Stimulated activated CD4-positive, alpha-beta T cell treated with anti-CD3 and anti-CD28 coated beads, Interleukin-1b, Interleukin-23, amount 100 ng/mL, for 4 hours (primary cell): ENCODE measurements around the gene CMTM7.

Experiments used
- DNase-seq, 2 donors: peaks; one replicate each; pipeline ENCODE4 v3.0.0-alpha.2; 2020; ENCODE audit warnings: low read depth in 2 of 2

CMTM7 gene

DNA sequence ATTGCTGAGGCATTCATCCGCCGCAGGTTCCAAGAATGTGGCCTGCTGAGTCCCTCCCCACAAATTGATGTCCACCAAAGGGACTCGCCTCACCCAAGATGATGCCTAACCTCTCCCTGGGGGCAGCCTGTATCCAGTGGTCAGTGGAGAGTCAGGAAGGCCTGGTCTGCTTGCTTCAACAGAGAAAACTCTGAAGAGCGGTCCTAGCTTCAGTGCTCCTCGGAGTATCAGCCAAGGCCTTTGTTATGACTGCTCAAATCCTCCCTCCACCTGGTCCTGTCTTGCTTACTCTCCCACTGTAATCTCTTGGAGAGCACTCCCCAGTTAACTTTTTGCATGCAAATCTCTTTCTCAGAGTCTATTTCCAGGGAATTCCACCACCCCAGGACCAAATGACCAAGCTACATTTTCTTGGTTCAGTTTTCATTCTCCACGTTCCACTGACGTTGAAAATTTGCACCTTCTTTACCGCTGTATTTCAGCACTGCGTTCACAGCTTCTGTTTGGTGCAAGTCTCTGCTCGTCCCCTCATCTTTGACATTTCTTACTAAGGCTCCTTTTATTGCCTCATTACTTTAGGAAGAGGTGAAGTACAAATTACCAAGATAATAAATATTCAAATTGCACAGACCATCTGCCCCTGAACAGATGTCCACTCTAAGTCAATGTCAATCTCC, 22.3 kb downstream of the CMTM7 start:
- no peak for DNase-seq

DNA sequence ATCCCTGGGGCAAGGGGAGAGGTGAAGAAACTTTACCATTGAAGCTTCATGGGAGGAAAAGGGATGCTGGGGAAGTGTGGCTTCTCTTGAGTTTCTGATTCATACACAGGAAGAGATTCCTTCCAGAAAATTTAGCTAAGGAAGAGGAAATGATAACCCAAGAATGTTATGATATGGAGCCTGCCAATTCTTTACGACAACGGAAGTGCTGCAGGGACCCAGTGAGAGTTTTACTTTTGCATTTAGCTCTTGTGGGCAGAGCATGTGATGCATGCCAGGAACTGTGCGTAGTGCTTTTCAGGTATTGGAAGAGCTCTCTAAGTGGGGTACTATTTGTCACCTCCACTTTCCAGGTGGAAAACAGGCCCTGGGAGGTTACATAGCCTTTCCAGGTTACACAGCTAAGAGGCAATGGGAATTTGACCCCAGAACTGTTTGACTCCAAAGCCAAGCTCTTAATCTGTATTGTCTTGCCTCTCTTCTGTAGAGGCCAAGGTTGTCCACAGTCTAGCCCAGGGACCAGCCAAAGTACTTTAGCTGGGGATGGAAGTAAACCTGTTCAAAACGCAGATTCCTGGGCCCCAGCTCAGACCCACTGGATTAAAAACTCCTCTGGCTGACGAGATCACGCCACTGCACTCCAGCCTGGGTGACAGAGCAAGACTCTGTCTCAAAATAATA, 23.0 kb downstream of the CMTM7 start:
- DNase-seq, result no peak

DNA sequence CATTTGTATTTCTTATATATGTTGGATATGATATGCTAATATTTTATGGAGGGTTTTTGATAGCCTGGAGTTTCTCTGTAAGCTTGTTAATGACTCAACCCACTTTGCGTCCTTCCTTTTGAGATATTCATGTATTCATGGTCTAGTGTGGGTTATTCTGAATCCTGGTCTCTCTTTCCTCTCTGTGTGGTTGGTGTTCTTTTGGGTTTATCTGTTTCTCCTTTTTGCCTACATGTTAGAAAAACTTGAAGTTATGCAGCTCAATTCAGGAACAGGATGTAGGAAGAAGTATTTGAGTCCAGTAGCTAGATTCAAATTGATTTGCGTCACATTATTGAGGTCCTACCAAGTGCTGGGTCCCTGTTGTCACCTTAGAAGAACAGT, 28.1 kb downstream of the CMTM7 start:
- DNase-seq, result no peak

DNA sequence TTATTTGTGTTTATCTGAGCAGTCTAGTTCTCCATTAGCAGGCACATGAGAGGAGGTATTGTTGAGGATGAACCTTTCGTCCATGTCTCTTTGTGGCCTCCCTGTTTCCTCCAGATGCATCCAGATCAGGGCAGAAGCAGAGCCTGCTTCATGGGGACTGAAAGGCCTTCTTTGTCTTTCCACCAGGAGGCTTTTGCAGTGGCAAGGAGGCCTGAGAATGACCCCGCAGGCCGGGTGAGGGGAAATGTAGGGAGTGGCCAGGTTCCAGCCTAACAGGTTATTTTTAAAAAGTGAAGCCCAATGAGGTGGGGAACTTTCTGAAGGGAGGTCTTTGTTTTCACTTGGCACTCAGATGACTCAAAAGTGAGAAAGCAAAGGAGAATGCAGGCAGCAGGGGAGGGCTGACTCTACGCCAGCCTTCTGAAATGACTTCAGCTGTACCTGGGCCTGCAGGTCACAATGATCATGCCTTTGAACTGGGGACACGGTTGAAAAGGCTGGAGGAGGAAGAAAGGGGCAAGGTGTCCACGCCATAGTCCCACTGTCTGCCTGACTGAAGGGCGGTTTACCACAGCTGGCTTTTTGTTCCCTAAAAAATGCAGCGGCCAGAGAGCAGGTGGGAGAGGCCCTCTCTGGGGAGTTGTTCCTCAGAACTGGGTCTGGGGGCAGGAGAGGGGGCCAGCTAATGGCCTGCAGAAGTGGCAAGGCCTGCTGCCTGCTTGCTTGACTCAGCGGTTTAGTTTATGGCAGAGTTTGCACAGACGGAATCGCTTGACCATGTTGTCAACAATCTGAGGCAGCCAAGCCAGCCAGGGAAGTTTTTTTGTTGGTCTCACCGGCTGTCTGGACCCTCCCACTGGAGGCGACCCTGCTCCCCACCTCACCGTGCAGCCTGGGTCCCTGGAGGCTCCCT, 28.7 kb downstream of the CMTM7 start:
- DNase-seq, result no peak

DNA sequence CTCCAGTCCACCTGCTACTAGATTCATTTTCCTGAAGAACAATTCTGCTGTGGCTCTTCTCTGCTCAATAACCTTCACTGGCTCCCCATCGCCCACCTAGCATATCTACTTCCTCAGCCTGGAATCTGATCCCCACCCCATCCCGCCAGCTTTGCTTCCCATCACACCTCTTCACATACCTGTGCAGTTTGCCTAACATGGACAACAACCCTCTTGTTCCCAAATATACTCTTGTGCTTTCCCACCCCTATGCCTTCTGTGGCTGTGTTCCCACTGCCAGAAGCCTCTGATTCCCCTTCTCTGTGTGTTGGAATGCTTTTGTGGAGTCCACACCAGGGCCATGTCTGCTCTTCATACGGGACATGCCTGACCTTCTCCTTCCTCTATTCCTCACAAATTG, 29.5 kb downstream of the CMTM7 start:
- DNase-seq, result no peak

DNA sequence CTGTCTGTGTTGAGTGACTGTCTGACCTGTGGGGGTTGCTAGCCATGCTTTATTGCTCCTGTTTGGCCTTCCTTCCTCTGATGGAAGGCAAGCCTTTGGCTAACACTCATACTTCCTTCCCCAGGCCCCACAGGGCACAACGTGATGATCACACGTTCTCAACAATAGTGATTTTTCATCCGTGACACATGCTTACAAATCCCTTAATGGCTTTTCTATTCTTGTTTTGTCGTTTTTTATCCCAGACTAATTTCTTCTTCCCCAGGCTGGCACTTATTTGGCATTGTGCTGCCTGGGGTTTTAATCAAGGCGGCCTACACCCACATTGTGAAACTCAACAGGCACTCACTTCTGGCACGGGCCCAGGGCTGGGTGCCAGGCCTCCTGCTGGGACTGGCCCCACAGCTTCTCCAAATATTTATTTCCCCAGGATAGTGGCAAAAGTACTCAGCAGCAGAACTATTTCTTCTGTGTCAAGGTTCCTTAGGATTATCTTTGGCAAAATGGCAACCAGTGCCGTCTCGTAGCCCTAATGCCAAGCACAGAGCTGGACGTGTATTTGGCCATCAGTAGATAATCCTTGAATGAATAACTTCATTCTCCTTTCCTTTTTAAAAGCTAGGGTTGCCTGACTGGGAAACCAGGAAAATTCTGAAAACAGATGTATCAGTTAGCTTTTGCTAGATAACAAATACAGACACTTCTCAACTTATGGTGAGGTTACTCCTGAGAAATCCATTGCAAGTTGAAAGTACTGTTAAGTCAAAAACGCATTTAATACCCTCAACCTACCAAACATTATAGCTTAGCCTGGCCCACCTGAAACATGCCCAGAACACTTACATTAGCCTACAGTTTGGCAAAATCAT, 30.6 kb downstream of the CMTM7 start:
- DNase-seq, result no peak

DNA sequence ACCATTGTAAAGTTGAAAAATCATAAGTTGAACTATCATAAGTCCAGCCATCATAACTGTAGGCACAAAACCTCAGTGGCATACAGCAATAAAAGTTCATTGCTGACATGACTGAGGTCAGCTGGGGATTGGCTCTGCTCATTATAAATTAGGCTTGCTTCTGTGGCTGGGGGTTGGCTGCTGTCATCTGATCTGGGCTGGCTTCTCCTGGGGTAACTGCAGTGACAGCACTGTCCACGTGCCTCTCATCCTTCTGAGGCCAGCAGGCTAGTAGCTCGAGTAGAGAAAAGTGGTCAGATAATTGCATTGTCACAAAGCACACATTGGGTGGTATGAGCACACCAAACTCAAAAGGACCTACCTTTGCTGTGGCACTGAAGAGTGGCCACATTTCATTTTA, 31.3 kb downstream of the CMTM7 start:
- DNase-seq, result no peak

DNA sequence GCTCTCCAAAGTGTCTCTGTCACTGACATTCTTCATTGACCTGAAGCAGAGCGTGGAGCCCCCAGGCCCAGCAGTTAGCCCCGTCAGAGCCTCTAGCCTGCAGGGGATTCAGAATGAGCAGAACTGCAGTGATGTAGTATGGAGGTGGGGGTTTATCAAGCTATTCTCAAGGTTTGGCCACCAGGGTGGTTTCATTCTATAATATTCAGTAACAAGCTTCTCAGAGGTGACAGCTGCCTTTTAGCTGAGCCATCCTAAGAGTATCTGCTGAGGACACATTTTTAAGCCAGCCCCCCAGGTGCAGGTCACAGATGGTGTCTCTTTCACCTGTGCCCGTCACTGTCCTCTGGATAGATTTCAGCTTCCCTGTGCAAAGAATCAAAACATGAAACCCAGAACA, 31.9 kb downstream of the CMTM7 start:
- DNase-seq, result no peak

DNA sequence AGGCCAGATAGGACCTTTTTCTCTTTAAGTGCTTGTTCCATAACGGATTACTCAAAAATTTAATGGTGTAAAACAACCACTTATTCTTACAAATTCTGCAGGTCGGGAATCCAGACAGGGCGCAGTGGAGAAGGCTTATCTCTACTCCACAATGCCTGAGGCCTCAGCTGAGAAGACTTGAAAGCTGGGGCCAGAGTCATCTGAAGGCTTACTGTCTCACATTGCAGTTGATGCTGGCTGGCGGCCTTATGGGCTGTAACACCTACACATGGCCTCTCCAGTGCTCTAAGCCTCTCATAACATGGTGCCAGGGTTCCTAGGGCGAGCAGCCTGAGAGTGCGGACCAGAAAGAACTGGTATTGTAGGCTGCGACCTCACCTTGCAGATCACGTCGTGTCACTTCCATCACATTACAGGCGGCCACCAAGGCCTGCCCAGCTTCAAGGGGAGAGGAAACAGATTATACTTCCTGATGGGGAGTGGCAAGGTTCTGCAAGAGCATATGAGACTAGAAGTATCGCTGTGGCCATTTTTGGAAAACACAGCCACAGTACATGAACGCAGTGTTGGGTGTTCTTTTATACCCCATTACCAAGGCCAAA, 32.4 kb downstream of the CMTM7 start:
- no peak for DNase-seq

DNA sequence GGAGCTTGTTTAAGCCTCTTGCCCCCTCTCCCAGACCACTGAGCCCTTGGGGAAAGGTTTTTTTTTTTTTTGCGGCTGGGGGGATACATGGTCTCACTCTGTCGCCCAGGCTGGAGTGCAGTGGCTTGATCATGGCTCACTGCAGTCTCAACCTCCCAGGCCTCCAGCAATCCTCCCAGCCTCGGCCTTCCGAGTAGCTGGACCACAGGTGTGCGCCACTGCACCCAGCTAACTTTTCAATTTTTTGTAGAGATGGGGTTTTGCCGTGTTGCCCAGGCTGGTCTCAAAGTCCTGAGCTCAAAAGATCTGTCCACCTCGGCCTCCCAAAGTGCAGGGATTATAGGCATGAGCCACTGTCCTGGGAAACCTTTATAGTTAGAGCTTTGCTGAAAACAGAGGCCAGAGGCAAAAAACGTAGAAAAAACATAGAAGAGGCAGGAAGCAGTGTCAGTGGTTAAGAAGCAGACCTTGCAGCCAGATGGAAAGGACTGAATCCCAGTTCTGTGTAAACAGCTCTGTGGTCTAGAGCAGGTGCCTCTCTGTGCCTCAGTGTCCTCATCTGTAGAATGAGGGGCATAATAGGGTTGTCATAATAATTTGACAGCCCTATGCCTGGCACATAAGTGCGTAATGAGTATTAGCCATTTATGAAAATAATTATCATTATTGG, 33.1 kb downstream of the CMTM7 start:
- no peak for DNase-seq

DNA sequence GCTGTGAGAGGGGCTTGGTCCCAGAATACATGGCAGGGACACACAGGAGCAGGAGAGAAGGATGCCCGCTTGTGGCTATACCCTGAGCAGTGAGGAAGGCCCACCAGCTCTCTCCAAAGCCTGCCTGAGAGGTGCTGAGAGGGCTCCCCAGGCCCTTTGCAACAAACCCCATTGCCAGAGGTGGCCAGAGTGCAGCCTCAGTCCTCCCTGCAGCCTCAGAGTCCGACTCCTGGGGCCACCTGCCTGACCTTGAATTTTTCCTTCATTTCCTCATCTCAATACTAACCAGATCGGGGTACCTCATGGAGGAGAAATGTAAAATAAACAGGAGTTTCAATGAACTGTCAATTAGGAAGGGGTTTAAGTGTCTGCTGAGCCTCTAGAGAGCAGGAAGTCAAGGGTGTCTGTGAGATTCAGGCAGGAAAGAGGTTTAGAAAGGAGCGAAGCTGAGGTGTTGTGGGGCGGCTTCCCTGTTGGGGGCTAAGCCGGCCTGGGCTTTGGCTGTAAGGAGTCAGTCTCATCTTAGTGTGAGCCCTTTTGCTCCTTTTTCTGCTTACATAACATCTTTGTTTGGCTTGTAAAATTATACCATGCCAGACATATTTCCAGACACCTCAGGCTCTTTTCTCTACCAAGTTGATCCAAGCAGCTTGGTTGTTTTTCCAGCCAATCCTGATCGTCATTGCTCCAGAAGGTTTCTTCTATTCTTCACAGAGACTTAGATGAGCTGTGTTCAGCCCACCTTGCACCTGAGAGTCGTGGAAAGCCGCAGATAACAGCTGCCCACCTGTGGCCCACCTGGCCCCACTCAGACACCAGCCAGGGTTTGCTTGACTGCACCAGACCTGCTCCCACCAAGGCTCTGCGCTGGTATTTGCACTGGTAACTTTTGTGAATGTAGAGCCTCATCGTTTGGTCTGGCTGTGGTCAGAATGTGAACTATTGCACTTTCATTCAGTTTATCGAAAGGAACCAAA, 36.7 kb downstream of the CMTM7 start:
- no peak for DNase-seq

DNA sequence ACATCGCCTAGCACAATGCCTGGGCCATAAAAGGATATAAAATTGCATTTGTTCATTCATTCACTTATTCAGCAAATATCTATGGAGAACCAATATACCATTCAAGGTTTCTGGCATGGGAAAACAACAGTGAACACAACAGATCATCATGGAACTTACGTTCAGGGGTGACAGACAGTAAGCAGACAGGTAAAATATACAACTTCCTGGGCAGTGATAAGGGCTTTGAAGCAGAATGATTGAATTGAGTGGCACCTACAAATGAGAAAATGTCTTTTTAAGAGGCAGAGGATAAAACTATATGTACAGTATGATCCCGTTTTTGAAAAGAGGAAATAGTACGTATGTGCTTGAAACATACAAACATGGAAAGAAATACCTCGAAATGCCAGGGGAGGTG, 39.2 kb downstream of the CMTM7 start:
- no peak for DNase-seq

DNA sequence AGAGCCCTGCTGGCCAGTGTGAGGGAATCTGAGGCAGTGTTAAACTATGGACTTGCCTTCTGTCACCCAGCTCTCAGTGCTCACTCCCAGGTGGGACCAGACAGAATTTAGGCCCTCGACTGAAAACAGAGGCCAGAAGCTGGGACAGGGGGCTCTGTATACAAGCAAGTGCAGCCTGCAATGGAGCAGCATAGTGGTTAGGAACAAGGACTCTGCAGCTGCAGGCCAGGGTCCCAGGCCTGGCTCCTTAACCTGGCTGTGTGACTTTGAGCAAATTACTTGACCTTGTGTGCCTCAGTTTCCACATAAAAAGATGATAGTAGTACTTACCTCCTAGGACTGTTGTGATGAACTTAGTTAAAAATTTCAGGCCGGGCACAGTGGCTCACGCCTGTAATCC, 39.8 kb downstream of the CMTM7 start:
- no peak for DNase-seq

DNA sequence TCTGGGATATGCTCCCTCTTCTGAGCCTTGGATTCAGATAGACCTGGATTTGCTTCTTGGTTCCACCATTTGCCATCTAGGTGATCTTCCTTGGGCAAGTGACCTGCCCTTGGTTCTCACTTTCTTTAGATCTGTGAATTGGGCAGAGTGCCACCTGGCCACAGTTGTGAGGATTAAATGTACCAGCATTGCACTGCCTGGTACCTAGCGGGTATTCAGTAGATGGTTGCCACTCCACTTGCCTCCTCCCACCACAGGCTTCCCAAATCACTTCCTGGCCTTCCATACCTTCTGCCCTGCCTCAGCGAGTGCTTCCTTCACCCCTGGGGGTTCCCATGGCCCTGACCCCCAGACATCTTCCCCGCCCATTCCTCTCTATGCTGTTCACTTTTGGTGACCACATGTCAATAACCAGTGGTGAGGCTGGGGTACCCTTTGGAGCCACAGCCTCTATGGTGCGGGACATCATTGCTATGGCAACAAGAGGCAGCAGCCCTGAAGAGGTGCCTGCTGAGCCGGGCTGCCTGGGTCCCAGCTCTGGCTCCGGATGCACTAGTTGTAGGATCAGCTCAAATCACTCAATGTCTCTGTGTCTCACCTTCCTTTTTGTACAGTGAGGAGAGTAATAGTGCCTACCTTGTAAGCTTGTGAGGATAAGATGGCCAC, 40.5 kb downstream of the CMTM7 start:
- no peak for DNase-seq

DNA sequence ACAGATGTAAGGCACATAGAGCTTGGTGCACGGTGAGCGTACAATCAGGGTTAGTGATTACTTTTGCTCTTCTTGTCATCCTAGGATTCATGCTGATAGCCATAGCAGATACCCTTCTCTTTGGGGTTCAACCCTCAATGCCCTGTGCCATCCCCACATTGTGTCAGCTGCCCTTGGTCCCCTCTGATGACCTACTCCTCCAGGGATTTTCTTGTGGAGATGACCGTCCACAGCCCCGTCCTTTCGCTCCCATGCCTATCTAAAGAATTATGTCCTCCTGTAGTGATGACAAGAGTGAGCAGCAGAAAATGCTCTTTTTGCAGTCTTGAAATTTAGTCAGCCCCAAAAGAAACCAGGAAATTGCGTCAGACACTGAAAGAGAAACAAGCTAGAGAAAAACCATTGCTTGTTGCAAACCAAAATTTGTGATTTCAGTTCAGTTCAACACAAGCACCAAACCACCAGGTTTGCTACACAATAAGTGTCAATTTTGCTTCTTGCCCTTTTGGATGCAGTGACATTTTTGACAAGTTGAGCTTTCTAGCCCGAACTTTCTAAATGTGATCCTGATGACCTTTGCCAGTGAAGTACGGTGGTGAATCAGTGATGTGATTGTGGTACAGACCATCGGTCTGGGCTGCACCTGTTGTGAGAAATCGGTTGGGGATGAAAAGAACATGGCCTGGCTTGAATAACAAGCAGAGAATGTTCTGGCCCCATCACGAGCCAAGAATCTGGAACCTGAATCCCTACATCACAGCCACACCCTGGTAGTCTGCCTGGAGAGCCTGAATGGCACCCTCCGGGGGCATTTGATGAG, 41.3 kb downstream of the CMTM7 start:
- no peak for DNase-seq

DNA sequence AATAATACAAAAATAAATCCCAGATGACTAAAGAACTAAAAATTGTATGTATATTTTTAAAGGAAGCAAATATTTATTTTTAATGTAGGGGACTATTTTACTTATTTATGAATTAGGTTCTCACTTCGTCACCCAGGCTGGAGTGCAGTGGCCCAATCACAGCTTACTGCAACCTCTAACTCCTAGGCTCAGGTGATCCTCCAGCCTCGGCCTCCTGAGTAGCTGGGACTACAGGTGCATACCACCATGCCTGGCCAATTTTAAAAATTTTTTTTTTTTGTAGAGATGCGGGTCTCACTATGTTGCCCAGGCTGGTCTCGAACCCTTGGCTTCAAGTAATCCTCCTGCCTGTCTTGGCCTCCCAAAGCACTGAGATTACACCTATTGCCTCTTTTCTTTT, 42.6 kb downstream of the CMTM7 start:
- no peak for DNase-seq

DNA sequence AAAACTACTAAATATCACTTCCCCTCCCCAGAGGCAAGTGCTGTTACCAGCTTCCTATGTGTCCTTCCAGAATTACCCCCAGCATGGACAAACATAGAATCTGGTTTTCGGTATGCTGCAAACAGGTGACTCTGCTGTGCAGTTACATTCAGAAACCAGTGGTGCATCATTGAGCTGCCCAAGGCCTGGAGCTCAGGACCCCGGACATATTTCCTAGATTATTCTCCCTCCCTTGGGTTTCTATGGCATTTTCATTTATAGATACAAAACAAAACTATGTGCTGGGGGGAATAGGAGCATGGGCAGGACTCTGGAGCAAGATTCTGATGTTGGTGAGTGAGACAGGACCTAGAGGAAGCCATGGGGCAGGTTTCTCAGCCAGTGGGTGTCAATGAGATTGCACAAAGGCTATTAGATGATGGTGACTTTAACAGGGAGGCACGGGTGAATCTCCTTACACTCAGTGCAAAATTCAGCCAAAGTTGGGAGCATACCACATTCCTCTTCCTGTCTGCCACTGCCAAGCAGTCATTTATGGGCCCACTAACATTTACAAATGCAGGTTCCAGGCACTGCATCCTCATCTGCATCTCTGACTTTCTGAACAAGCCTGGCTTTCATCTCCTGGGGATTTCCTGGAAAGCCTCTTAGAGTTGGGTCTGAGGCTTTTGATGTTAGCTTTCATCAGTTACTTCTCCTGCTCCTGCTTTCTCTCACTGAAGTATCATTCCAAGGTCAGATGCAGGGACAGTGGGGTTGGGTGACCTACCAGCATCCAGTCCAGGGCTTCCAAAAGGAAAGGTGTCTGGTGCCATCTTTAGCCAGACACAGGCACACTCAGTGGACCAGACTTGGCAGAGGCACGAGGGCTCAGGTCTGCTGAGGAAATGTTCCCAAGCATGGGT, 44.5 kb downstream of the CMTM7 start:
- no peak for DNase-seq
